HEK293T (cell line): ENCODE measurements around the gene PRR20G.

Experiments
- CTCF ChIA-PET: fragments of 350-600 bp; formaldehyde crosslinking; extraction: SDS; loops from one replicate; lab custom pipeline; 2021; ENCODE audit warnings: antibody characterized with exemption, inconsistent platforms; lab: Yijun Ruan, JAX
- POLR2A ChIA-PET: fragments of 350-600 bp; formaldehyde crosslinking; extraction: SDS; loops from one replicate; lab custom pipeline; 2020; ENCODE audit warnings: antibody characterized with exemption, inconsistent platforms; lab: Yijun Ruan, JAX
- DNase-seq: peaks from one replicate; pipeline ENCODE4 v3.0.0; 2012; ENCODE audit warnings: mixed read lengths; ENCODE audit errors: extremely low spot score
- ARNT ChIP-seq: fragments of 450-650 bp; IDR thresholded peaks from 2 replicates; pipeline ENCODE4 v1.6.1; 2017; ENCODE audit warnings: mild to moderate bottlenecking
- BHLHE40 ChIP-seq: fragments of 450-650 bp; IDR thresholded peaks from 2 replicates; pipeline ENCODE4 v1.6.1; 2016; ENCODE audit warnings: mild to moderate bottlenecking, moderate library complexity, borderline replicate concordance
- CTBP1 ChIP-seq: fragments of 450-650 bp; IDR thresholded peaks from 2 replicates; pipeline ENCODE4 v1.6.1; 2016; ENCODE audit warnings: borderline replicate concordance
- ELF4 ChIP-seq: fragments of 450-650 bp; IDR thresholded peaks from 2 replicates; pipeline ENCODE4 v1.6.1; 2017; ENCODE audit warnings: antibody characterized with exemption
- FOXA1 ChIP-seq: fragments of 450-650 bp; IDR thresholded peaks from 2 replicates; pipeline ENCODE4 v1.6.1; 2016; ENCODE audit warnings: mild to moderate bottlenecking
- FOXK2 ChIP-seq: fragments of 450-650 bp; IDR thresholded peaks from 2 replicates; pipeline ENCODE4 v1.6.1; 2016; ENCODE audit warnings: mild to moderate bottlenecking
- FOXM1 ChIP-seq: fragments of 450-650 bp; IDR thresholded peaks from 2 replicates; pipeline ENCODE4 v1.6.1; 2017; ENCODE audit warnings: mild to moderate bottlenecking, borderline replicate concordance
- HDGF ChIP-seq: fragments of 450-650 bp; IDR thresholded peaks from 2 replicates; pipeline ENCODE4 v1.6.1; 2017; ENCODE audit warnings: antibody characterized with exemption, borderline replicate concordance
- L3MBTL2 ChIP-seq: fragments of 450-650 bp; conservative IDR thresholded peaks from 2 replicates; pipeline ENCODE4 v1.6.1; 2016; ENCODE audit warnings: mild to moderate bottlenecking
- LEF1 ChIP-seq: fragments of 450-650 bp; IDR thresholded peaks from 2 replicates; pipeline ENCODE4 v1.6.1; 2017; ENCODE audit warnings: mild to moderate bottlenecking, borderline replicate concordance
- NFRKB ChIP-seq: fragments of 450-650 bp; IDR thresholded peaks from 2 replicates; pipeline ENCODE4 v1.6.1; 2016; ENCODE audit warnings: mild to moderate bottlenecking, moderate library complexity
- SP1 ChIP-seq: fragments of 450-650 bp; IDR thresholded peaks from 2 replicates; pipeline ENCODE4 v1.6.1; 2017
- SUZ12 ChIP-seq: fragments of 450-650 bp; IDR thresholded peaks from 2 replicates; pipeline ENCODE4 v1.6.1; 2016; ENCODE audit warnings: mild to moderate bottlenecking
- TARDBP ChIP-seq: fragments of 450-650 bp; IDR thresholded peaks from 2 replicates; pipeline ENCODE4 v1.6.1; 2016
- ZNF384 ChIP-seq: fragments of 450-650 bp; IDR thresholded peaks from 2 replicates; pipeline ENCODE4 v1.6.1; 2016
- TF ChIP-seq, protein P1 (sequence below): fragments of 450-650 bp; IDR thresholded peaks from 2 replicates; pipeline ENCODE4 v1.6.1; 2016

PRR20G gene

DNA sequence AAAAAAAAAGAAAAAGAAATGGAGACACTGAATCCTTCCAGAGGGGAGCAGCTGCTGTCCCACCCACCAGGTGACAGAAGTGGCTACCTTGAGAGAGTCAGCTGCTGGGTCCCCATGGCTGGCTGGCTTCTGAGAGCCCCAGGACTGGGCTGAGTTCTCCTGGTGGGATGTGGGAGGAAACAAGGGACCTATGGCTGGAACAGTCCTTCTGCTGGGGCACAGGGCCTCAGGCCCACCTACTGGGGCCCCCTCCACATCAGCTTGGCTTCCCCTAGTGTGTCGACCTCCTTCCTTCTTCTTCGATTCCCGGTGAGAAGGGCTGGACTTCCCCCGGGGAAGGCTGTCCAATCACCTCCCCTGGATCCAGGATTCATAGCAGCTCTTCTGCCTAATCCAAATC, 32.3 kb downstream of the PRR20G start:
- TF ChIP-seq SP1 (no peak), SUZ12 (no peak), BHLHE40 (no peak), CTBP1 (no peak), LEF1 (no peak), FOXK2 (no peak), FOXA1 (no peak), ARNT (no peak), NFRKB (no peak), ZNF384 (no peak)
- TF ChIP-seq, protein P1, sequence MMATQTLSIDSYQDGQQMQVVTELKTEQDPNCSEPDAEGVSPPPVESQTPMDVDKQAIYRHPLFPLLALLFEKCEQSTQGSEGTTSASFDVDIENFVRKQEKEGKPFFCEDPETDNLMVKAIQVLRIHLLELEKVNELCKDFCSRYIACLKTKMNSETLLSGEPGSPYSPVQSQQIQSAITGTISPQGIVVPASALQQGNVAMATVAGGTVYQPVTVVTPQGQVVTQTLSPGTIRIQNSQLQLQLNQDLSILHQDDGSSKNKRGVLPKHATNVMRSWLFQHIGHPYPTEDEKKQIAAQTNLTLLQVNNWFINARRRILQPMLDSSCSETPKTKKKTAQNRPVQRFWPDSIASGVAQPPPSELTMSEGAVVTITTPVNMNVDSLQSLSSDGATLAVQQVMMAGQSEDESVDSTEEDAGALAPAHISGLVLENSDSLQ = no peak
- ChIA-PET CTCF (no interaction called here), POLR2A (no interaction called here)
- no peak for DNase-seq

DNA sequence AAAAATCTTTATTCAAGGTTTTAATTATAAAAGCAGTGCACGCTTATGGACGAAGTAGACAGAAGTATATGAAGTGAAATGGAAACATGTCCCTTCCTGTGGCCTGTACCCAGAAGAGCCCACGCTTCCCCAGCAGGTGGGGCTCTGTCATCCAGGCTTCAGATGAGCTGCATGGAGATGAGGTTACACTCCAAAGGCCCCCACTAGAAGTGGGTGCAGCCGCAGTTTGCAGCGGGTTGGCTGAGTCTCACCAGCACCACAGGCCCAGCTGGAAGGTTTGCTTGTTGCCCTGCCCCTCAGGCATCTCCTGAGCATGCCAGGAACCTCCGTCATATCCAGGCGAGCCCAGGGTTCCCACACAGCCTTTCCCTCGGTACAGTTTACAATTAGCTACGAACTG, 33.1 kb downstream of the PRR20G start:
- no peak for TF ChIP-seq NFRKB
- TF ChIP-seq FOXA1 = no peak
- no peak for TF ChIP-seq ELF4
- TF ChIP-seq FOXM1 = no peak
- TF ChIP-seq FOXK2 = no peak
- TF ChIP-seq ARNT = no peak
- TF ChIP-seq, protein P1 = no peak
- no peak for TF ChIP-seq L3MBTL2
- no peak for TF ChIP-seq SUZ12
- TF ChIP-seq LEF1 = no peak
- TF ChIP-seq TARDBP = no peak
- TF ChIP-seq HDGF = no peak
- ChIA-PET POLR2A (no interaction called here), CTCF (no interaction called here)
- DNase-seq = no peak

DNA sequence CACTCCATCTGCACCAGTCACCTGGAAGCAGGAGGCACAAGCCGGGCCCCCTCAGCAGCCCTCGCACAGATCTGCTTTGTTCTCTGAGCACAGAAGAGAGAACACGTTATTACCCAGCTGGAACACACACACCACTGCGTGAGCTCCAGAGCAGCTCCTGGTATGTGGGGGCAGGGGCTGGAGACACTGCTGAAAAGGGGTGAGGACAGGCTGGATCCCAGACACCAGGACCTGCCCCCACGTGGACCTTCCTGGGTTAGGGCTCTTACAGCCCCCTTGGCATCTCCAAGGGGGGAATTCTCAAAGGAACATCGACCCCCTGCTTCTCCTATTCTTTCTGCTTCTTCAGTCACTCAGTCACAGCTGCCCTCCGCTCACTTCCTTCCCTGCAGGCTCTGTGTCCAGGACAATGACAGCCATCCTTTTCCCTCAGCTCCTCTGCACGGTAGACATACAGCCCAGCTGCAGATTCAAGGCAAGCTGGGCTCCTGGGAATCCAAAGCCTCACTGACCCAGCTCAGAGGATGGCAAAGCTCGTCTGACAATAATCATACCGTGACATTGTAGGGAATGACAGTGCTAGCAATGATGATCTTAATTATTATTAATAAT, 33.7 kb downstream of the PRR20G start:
- POLR2A ChIA-PET = no interaction called here
- TF ChIP-seq L3MBTL2 = no peak
- TF ChIP-seq HDGF = no peak
- TF ChIP-seq FOXK2 = no peak
- no peak for TF ChIP-seq NFRKB
- TF ChIP-seq ELF4 = no peak
- no peak for TF ChIP-seq CTBP1
- no peak for TF ChIP-seq TARDBP
- TF ChIP-seq FOXM1 = no peak
- DNase-seq = no peak
- CTCF ChIA-PET = no interaction called here

DNA sequence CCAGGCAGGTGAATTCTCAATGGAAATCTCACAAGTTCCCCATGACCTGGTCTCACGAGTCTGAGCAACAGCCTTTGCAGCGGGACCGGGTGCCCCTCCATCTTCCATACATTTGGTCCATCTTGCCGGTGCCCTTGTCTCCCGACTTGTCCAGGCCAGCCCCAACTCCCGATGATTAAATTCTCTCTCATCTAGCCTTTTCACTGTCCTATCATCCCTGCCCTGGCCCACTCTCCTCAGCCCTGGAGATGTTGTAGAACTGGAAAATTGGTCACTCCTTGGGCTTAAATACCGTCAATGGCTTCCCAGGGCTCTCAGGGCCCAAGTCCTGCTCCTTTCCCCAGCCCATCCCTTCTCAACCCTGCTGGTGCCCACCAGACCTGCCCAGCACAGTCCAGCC, 34.4 kb downstream of the PRR20G start:
- ChIA-PET CTCF (no interaction called here), POLR2A (no interaction called here)
- DNase-seq = no peak
- no peak for TF ChIP-seq SUZ12
- TF ChIP-seq TARDBP = no peak
- TF ChIP-seq FOXM1 = no peak
- TF ChIP-seq FOXK2 = no peak
- TF ChIP-seq, protein P1 = no peak

DNA sequence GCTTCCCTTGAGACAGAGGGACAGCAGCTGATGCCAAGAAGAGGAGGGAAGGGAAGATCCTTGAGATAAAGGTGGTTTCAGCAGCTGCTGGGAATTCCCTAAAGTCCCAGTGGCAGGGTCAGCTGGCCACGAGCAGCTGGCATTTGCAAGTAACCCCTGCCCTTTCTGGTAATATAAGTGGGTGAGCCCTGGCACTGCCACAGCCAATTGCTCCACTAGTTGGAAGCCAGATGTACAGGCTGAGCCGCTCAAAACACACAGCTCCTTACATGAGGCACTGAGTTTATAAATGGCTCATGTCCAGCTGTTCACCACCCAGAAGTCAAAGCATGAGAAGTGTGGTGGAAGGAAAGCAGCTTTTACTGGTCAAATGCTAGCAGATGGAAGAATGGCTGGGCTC, 35.4 kb downstream of the PRR20G start:
- ChIA-PET POLR2A (no interaction called here), CTCF (no interaction called here)
- TF ChIP-seq ZNF384 = no peak
- no peak for TF ChIP-seq HDGF
- no peak for TF ChIP-seq L3MBTL2
- no peak for TF ChIP-seq CTBP1
- TF ChIP-seq, protein P1 = no peak
- no peak for TF ChIP-seq FOXA1
- TF ChIP-seq FOXM1 = no peak
- TF ChIP-seq NFRKB = no peak
- TF ChIP-seq BHLHE40 = no peak
- no peak for TF ChIP-seq LEF1
- no peak for TF ChIP-seq ELF4
- TF ChIP-seq FOXK2 = no peak
- TF ChIP-seq SP1 = no peak
- no peak for TF ChIP-seq SUZ12
- TF ChIP-seq TARDBP = no peak
- no peak for TF ChIP-seq ARNT
- no peak for DNase-seq

DNA sequence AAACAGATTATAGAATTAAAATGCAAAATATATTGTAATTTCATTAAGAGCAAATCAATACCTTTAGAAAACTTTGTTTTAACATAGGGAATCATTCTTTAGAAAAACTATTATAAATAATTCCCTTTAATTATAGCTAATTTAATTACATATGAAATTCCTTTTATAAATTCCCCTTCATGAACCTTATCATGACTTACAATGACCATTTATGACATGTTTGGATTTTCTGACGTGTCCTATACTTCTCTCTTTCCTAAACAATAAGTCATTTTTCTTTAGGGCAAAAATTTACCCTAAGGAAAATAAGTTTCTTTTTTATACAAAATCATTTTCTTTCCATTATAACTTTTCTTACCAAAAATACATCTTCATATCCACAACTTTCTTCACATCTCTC, 37.8 kb downstream of the PRR20G start:
- no peak for DNase-seq
- ChIA-PET CTCF (no interaction called here), POLR2A (no interaction called here)
- TF ChIP-seq TARDBP (no peak), HDGF (no peak), SP1 (no peak), FOXA1 (no peak), BHLHE40 (no peak), FOXM1 (no peak), ELF4 (no peak), L3MBTL2 (no peak)
- TF ChIP-seq, protein P1 = no peak
